ENCODE measurements around the gene TM4SF18. TPM values are rescaled to one million over a fixed set of nuclear protein-coding genes. Genes with fewer than 3 reads are reported as not detected.
"Not testable (repeated sequence)": the region's sequence is repeated elsewhere in the genome, so short reads cannot be mapped to it uniquely, and the experiment has no call there.

The TM4SF18 gene, protein sequence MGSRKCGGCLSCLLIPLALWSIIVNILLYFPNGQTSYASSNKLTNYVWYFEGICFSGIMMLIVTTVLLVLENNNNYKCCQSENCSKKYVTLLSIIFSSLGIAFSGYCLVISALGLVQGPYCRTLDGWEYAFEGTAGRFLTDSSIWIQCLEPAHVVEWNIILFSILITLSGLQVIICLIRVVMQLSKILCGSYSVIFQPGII
- total RNA-seq: not detected

DNA sequence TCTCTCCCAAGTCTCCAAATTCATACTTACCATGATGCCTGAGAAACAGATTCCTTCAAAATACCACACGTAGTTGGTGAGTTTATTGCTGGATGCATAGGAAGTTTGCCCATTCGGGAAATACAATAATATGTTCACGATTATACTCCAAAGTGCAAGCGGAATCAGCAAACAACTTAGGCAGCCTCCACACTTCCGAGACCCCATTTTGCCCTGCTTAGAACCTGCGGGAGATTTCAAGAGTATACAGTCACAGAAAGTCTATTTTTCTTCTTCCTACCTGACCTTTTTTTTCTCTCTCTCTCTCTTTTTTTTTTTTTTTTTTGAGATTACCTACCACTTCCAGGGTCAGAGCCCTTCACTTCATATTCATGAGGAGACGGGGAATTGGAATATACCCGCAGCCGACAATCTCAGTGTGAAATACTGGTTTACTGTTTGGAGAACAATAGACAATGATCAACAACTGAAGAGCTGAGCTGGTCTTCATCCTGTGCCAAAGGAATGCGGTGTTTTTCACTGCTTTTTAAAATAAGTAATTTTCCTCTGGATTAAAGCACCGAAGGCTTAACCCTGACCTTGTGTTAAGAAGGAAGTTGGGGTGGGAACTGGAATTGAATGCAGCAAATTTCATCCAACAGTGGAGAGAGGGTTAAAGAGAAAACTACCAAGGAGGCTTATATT, at the start of gene TM4SF18:
Gene TM4SF18 (minus strand): TSS at position 461 of the 684 bp plus-strand sequence. CDS start 254 bp downstream, at position 207.
- ATAC-seq (no peak), DNase-seq (no peak)
- H3K4me1 Mint-ChIP-seq (ENCODE audit: low read depth): no peaks in the 10 kb centered on the region
- H3K27me3 Mint-ChIP-seq (ENCODE audit: low read depth): no peaks in the 10 kb centered on the region
- H3K4me3 Mint-ChIP-seq: no peak within 1 kb of the TSS
- no peaks in the 10 kb centered on the region for H3K9me3 Mint-ChIP-seq
- H3K36me3 Mint-ChIP-seq (ENCODE audit: insufficient read depth): no peaks in the 10 kb centered on the region

DNA sequence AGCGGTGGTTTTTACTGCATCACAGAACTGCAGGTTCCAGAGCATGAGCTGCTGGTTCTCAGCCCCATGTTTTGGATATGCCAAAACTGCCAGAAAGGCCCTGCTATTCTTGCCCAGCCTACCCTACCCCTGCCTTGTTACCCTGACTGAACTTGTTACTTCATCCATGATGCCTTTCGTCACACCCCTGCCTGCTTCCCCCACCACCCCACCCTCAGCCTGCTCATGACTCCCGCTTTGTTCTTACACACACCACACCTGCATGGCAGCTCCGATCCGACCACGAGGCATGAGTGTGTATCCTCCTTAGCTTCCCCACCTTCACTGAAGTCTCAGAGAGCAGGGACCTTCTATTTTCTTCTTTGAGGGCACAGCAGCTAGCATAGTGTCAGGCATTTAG, 49.1 kb upstream of the TM4SF18 start:
- Mint-ChIP-seq H3K9me3 (no peaks in the 10 kb centered on the region), H3K4me1 (ENCODE audit: low read depth) (no peaks in the 10 kb centered on the region), H3K27me3 (ENCODE audit: low read depth) (peaks cover 5% of the 10 kb centered on the region), H3K4me3 (no peak overlapping the region), H3K36me3 (ENCODE audit: insufficient read depth) (no peaks in the 10 kb centered on the region)
- DNase-seq (no peak), ATAC-seq (no peak)

DNA sequence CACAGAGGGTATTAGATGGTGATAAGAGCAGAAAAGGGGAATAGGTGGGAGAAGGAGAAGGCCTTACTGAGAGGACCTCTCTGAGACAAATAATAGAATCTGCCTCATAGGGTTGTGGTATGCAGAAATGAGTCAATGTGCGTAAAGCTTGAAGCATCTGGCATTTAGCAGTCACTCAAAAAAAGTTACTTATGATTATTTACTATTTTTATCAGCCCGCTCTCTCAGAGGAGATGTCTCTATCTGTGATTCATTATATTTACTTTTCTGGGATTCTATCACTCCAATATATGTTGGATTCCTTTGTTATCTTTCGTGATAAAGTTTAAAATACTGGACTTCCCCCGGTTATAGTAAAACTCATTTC, 48.6 kb upstream of the TM4SF18 start:
- DNase-seq (no peak), ATAC-seq (no peak)
- Mint-ChIP-seq H3K36me3 (ENCODE audit: insufficient read depth) (no peaks in the 10 kb centered on the region), H3K9me3 (no peaks in the 10 kb centered on the region), H3K4me1 (ENCODE audit: low read depth) (no peaks in the 10 kb centered on the region), H3K27me3 (ENCODE audit: low read depth) (peaks cover 6% of the 10 kb centered on the region), H3K4me3 (no peak overlapping the region)

DNA sequence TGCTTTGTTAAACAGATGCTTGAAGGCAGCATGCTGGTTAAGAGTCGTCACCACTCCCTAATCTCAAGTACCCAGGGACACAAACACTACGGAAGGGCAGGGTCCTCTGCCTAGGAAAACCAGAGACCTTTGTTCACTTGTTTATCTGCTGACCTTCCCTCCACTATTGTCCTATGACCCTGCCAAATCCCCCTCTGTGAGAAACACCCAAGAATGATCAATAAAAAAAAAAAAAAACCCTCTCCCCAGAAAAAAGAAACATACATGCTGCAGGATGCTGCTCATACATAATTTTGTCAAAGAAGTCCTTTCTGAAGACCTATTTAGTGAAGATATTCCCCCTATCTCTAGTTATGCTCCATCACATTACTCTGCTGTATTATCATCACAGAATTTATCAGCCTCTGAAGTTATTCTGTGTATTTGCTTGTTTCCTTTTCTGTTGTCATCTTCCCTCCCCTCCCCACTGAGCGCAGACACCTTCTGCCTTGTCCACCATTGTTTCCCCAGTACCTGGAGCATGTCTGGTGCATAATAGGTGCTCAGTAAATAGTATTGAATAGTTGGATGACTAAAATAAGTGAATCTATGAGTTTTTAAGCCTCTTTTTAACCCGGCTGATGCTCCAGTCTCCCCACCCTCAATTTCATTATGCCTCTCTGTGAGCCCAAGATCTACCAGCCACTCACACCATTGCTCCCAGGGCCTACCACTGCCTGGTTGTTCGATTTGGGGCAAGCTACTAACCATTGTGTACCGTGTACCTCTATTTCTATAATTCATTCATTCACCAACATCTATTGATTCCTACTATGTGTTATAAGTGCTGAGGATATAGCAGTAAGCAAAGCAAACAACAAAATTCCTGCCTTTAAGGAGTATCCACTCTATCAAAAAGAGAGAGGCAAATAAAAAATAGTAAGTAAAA, 48.0 kb upstream of the TM4SF18 start:
- ATAC-seq (no peak), DNase-seq (no peak)
- no peaks in the 10 kb centered on the region for H3K36me3 Mint-ChIP-seq (ENCODE audit: insufficient read depth)
- peaks cover 6% of the 10 kb centered on the region for H3K27me3 Mint-ChIP-seq (ENCODE audit: low read depth)
- H3K9me3 Mint-ChIP-seq: no peaks in the 10 kb centered on the region
- H3K4me1 Mint-ChIP-seq (ENCODE audit: low read depth): no peaks in the 10 kb centered on the region
- no peak overlapping the region for H3K4me3 Mint-ChIP-seq

DNA sequence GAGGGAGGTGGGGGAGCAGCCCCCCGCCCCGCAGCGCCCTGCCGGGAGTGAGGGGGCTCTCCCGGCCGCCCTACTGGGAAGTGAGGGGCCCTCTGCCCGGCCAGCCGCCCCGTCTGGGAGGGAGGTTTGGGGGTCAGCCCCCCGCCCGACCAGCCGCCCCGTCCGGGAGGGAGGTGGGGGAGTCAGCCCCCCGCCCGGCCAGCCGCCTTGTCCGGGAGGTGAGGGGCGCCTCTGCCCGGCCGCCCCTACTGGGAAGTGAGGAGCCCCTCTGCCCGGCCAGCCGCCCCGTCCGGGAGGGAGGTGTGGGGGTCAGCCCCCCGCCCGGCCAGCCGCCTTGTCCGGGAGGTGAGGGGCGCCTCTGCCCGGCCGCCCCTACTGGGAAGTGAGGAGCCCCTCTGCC, 46.8 kb upstream of the TM4SF18 start:
- not testable (repeated sequence) for H3K9me3 Mint-ChIP-seq; H3K4me1 Mint-ChIP-seq (ENCODE audit: low read depth); DNase-seq; H3K27me3 Mint-ChIP-seq (ENCODE audit: low read depth); ATAC-seq; H3K36me3 Mint-ChIP-seq (ENCODE audit: insufficient read depth); H3K4me3 Mint-ChIP-seq

DNA sequence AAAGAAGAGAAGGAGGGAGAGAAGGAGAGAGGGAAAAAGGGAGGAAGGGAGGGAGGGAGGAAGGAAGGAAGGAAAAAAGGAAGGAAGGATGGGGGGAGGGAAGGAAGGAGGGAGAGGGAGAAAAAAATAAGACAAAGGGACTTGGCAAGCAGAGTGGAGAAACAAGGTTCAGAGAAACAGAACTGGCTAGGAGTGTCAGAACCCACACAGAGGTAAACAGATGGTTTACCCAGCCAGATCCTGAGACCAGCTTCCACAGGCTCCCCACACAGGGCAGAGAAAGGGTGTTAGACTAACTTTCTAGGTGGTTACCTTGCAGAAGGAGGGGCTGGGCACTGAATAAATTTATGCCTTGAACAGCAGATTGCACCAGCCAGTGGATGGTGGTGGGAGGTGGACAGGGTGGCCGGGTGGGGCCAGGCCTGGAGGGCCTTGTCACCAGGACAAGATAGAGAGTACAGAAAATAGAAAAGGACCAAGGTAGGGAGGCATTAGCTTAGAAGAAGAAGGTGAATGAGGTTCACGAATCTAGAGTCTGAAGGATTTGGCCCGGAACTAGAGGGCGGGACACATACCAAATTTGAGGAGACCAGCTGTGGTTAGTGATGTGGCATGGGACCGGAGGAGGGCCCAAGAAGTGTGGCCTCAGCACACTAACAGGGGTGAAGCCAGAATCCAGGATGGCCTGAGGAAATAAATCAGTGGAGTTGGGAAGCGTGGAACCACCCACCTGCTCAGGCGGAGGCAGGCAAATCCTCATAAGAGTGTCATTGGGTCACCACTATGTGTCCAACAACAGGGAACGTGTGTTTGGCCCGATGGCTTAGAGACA, 45.3 kb upstream of the TM4SF18 start:
- Mint-ChIP-seq H3K9me3 (no peaks in the 10 kb centered on the region), H3K4me3 (no peak overlapping the region), H3K4me1 (ENCODE audit: low read depth) (no peaks in the 10 kb centered on the region), H3K27me3 (ENCODE audit: low read depth) (peaks cover 6% of the 10 kb centered on the region), H3K36me3 (ENCODE audit: insufficient read depth) (no peaks in the 10 kb centered on the region)
- DNase-seq (no peak), ATAC-seq (no peak)

DNA sequence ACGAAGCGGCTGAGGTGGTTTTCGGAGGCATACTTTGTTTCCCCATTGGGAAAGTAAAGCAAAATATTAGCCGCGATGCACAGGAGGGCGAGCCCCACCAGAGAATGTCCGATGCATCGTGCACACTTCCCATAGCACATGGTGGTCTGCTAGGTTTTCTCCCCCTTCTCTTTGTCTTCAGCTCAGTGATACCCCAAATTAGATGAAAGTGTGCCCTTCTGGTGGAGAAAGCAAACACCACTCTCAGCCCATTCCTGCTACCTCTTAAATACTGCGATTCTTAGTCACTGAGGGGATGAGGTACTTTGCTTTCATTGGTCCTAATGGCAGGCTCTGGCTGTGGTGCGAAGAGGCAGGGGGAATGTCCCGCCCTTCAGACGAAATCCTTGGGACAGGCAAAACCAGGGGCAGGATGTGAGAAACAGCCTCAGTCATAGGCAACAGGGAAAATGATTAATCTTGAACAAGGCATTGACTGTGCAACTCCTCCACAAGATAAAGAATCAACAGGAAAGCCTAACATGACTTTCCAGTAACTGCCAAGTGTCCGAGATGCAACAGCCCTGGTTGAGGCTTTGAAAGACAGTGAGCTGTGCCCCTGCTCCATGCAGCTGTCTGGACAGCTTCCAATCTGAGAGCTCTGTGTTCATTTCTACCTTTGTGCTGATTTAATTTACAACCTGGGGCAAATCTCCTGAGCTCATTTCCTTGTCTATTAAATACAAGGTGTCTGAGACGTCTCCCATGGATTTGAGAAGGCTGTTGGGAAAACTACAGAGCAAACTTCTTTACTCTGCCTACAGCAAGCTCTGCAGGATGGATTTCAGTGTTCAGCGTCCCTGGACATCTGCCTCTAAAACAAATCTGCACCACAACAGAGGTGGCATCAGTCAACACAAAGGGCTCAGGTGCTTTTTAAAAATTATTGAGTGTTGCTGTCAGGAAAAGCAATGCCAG, 44.2 kb upstream of the TM4SF18 start, which contains the start of gene TM4SF1:
Gene TM4SF1 (minus strand): TSS at position 242 of the 957 bp plus-strand sequence. CDS start 102 bp downstream, at position 140.
- no peak for DNase-seq
- H3K4me3 Mint-ChIP-seq: no peak within 1 kb of the TSS
- no peaks in the 10 kb centered on the region for H3K9me3 Mint-ChIP-seq
- peaks cover 6% of the 10 kb centered on the region for H3K27me3 Mint-ChIP-seq (ENCODE audit: low read depth)
- no peaks in the 10 kb centered on the region for H3K4me1 Mint-ChIP-seq (ENCODE audit: low read depth)
- no peaks in the 10 kb centered on the region for H3K36me3 Mint-ChIP-seq (ENCODE audit: insufficient read depth)
- no peak for ATAC-seq

DNA sequence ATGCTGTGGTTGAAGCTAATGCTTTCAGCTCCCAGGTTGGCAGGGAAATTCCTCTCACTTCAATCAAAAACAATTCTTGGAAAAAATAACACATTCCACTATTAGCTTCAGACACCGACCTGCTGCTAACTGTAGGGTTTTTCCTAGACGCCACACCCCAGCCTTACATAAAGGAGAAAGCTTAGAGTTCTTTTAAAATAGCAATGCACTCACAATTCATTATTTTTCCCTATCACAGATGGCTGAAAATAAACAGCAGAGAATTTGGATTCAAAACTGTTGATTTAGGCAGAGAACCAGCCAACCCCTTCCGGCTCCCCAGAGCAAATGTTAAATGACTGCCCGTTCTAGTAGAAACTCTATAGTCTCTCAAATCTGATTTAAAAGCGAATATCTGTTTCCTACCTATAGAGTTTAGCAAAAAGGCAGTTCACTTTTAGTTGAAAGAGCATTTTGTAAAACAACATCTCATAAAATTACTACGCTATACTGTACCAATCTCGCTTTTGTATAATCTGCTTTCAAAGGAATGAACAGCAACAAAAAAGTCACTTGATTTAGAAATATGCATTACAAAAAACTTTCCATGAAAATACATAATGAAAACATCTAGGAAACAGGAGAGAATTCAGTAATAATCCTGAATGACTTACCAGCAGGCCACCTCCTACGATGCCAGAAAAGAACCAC, 43.4 kb upstream of the TM4SF18 start:
- peaks cover 6% of the 10 kb centered on the region for H3K27me3 Mint-ChIP-seq (ENCODE audit: low read depth)
- no peaks in the 10 kb centered on the region for H3K36me3 Mint-ChIP-seq (ENCODE audit: insufficient read depth)
- DNase-seq (no peak), ATAC-seq (no peak)
- no peak overlapping the region for H3K4me3 Mint-ChIP-seq
- H3K9me3 Mint-ChIP-seq: no peaks in the 10 kb centered on the region
- H3K4me1 Mint-ChIP-seq (ENCODE audit: low read depth): no peaks in the 10 kb centered on the region

DNA sequence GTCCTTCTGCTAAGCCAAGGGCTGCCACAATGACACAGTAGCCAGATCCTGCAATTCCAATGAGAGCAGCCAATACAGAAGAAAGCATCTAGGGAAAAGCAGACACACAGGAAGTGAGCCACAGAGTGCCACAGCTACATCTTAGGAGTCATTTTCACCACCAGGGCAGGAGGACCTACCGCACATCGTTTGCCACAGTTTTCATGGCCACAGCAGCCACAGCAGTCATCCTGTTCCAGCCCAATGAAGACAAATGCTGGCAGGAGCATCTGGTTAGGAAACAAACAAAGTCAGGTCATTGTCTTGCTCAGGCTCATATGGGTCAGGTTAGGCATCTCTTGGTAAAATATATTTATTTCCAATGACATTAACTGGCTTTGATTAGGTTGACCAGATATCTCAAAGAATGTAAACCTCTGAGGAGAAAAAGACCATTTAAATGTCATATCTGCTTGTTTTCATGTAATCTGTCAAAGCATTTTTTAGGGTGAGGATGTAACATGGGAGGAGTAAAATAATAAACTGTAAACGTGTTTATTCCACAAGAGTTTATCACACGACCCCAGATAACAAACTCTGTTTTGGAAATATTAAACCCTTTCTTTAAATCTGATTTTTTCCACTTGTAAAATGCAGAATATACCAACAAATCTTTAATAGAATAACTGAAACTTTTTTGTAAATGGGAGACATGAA, 42.2 kb upstream of the TM4SF18 start:
- Mint-ChIP-seq H3K9me3 (no peaks in the 10 kb centered on the region), H3K27me3 (ENCODE audit: low read depth) (peaks cover 10% of the 10 kb centered on the region)
- no peak for ATAC-seq

DNA sequence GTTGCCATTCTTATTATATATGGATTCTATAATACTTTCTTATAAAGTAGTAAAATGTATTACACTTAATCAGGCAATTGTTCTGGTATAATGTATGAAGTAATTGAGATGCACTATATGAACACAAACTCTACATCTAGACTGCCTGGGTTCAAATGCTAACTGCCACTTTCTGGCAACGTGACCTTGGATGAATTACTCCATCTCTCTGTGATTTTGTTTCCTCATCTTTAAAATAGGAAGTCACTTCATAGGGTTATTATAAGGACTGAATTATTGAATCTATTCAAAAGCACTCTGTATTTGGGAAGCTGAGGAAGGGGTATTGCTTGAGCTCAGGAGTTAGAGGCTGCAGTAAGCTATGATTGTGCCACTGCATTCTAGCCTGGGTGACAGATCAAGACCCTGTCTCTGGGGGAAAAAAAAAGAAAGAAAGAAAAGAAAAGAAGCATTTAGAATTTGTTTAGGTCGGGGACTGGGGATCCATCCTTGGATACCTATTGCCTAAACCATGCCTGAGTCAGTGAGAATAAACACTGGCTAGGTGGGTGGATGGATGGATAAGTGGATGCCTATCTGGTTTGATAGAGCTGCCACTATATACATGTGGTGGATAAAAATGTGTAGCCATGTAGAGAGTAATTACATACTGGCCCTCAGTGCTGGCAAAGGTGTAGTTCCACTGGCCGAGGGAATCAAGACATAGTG, 41.5 kb upstream of the TM4SF18 start:
- Mint-ChIP-seq H3K9me3 (no peaks in the 10 kb centered on the region), H3K4me3 (no peak overlapping the region), H3K4me1 (ENCODE audit: low read depth) (no peaks in the 10 kb centered on the region), H3K27me3 (ENCODE audit: low read depth) (peaks cover 10% of the 10 kb centered on the region), H3K36me3 (ENCODE audit: insufficient read depth) (no peaks in the 10 kb centered on the region)
- no peak for ATAC-seq
- DNase-seq: no peak

More for the DNA sequence above, 42.2 kb upstream of the TM4SF18 start:
- H3K36me3 Mint-ChIP-seq (ENCODE audit: insufficient read depth): no peaks in the 10 kb centered on the region
- no peak overlapping the region for H3K4me3 Mint-ChIP-seq
- DNase-seq: no peak
- no peaks in the 10 kb centered on the region for H3K4me1 Mint-ChIP-seq (ENCODE audit: low read depth)

DNA sequence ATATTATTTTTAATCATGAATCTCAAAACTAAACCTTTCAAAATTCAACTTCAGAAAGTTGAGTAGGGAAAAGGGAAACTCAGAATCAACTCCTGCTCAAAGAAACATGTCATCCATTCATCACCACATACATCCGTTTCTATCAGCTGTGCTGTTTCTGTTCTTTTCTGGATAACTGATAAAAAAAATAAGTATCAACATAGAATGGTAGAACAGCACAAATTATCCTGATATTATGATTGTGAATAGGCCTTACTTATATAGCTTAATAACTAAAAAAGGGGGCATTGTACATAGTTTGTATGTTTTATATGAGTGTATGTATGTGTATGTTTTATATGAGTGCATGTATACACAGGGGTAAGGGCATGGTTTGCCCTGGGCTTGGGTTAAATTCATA, 41.0 kb upstream of the TM4SF18 start:
- no peak for DNase-seq
- Mint-ChIP-seq H3K36me3 (ENCODE audit: insufficient read depth) (no peaks in the 10 kb centered on the region), H3K4me1 (ENCODE audit: low read depth) (no peaks in the 10 kb centered on the region), H3K4me3 (no peak overlapping the region), H3K27me3 (ENCODE audit: low read depth) (peaks cover 10% of the 10 kb centered on the region), H3K9me3 (no peaks in the 10 kb centered on the region)
- no peak for ATAC-seq
